ENCODE results near the gene SUMF1.
A peak's percentile ranks its signal among the peaks of the same experiment; 100 is the strongest.
"Not testable (repeated sequence)": the region's sequence is repeated elsewhere in the genome, so short reads cannot be mapped to it uniquely, and the experiment has no call there.

The SUMF1 gene

DNA sequence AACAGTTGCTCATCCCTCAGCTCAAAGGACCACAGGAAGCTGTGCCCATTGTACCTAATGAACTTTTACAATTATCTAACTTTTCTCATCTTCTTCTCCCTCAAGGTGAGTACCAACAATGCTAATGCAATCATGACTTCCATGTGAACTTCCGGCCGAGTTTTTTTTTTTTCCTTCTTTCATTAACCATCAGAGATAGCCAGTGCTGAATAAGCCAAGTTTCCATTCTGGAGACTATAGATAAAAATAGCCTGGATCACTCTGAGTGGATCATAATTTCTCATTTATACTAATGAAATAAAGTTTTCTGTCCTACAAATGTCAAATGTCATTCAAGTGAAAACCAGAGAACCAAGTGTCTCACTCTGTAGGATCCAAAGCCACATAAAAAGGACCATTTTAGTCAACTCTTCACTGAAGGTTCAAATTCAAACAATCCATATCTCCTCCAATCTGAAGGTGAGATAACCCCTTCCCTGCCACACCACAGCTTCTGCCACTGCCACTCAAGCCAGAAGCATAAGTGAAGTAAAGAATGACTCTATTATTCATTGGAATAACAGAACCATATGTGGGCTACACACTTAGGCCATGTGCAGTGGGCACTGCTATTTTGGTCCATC lies 5.5 kb downstream of the SUMF1 start:
- no peak for DNase-seq (ENCODE audit: low spot score)

DNA sequence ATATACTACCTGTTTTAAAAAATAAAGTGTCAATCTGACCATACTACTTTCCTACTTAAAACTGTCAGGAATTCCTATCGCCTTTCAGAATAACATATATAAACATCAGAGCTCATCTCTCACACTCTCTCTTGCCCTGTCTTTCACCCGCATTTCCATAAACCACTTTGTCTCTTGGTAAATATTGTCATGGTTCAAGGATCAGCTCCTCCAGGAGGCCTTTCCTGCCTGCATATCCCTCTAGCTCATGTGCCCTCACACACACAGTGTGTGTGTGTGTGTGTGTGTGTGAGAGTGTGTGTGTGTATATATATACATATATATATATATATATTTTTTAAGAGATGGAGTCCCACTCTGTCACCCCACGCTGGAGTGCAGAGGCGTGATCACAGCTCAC lies 6.7 kb downstream of the SUMF1 start:
- DNase-seq (ENCODE audit: low spot score): no peak

DNA sequence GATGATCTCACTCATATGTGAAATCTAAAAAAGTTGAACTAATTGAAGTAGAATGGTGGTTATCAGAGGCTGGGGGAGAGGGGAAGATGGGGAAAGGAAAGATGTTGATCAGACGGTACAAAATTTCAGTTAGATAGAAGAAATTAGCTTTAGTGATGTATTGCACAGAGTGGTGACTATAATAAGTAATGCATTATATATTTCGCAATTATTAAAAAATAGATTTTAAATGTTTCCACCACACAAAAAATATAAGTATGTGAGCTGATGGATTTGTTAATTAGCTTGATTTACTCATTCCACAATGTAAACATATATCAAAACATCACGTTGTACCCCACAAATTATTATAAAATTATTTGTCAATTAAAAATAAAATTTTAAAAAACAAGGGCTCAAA lies 8.1 kb downstream of the SUMF1 start:
- DNase-seq (ENCODE audit: low spot score): no peak

DNA sequence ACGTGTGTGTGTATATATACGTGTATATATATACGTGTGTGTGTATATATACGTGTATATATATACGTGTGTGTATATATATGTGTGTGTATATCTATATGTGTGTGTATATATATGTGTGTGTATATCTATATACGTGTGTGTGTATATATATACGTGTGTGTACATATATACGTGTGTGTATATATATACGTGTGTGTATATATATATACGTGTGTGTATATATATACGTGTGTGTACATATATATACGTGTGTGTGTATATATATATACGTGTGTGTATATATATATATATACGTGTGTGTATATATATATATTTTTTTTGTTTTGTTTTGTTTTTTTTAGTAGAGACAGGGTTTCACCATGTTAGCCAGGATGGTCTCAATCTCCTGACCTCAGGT lies 10.3 kb downstream of the SUMF1 start:
- not testable (repeated sequence) for DNase-seq (ENCODE audit: low spot score)

DNA sequence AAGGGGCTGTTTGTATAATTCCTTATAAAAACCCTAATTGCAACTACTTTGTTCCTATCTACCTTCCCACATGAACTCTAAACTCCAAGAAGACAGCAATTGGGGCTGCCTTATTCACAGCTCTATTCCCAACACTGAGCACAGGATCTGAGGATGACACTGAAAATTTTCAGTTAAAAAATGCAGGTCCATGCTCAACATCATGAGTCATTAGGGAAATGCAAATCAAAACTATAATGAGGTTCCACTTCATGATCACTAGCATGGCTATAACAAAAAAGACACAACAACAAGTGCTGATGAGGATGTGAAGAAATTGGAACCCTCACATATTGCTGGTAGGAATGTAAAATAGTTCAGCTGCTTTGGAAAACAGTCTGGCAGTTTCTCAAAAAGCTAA lies 12.9 kb downstream of the SUMF1 start:
- DNase-seq (ENCODE audit: low spot score): no peak

DNA sequence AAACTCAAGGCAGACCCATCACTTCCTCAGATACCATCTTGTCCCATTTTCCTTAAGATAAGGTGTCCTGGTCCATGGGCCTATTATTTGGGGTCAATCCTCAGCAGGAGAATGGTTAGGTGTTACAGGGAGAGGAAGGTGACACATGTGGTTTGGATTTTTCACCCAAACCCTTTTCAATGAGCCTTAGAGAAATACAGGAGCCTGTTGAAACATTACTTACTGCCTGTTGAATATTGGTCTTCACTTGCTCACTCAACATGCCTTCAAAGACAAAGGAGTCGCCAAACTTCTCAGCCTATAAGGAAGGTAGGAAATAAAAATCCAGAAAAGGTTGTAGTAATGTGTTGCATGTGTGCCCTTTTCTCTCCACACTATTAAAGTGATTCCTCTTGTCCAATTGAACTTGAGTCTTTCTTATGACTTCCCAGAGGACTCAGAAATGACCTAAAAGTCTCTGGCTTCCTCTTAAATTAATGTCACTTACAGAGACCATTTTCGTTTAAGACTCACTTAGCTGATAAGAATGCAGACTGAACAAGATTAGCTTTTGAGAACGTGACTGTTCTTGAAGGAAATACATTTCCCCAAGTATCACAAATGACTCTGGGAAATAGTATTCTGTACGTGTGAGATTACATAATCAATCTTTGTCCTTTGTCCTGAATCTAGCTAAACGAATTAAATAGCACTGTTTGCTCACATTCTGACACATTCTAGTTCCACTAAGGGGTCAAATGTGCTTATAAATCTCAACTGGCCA lies 17.8 kb downstream of the SUMF1 start:
- DNase-seq (ENCODE audit: low spot score): no peak

DNA sequence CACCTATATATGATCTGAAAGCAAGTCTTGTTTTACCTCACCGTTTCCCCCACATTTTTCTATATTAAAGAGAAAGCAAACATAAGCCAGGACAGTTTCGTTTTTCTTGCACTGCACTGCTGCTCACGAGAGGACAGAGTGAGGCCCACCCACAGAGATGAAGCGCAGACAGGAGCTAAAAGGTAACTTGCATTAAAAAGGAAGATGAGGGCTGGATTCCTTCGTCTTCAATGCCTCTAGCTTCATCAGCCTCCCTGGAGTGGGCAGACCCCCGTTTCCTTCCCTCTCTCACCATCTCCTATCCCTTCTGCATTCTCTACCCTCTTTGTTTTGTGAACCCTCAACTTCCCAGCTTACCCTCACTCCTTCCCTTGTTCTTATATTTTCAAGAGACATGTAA lies 18.9 kb downstream of the SUMF1 start:
- no peak for DNase-seq (ENCODE audit: low spot score)

DNA sequence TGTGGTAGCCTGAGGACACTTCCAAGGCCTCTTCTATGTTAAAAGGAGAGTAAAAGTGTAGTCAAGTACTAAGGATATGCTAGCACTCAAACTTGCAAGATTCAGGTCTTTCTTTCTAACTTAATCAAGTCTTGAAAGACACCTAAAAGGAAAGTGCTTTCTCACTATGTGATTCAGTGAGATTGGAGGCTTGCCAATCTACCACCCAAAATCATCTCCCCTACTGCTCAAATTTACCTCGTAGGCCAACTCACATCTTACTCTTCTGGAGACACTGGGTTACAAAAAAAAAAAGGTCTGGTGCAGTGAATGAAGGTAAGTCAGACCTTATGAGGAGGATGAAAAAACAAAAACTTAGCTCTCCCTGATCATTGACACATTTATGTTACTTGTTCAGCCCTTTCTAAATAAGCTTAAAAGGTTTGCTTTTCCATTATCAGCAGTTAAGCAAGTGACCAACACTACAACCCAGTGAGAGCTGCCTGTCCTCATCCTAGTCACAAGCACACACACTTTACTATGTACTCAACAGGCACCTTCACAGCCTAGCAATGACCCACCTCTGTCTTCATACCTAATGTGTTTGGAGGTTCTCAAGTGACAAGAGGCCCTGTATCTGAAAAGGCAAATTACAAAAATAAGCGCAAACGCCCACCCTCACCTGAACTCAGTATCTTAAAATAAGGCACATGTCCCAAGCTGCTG lies 19.6 kb downstream of the SUMF1 start:
- no peak for DNase-seq (ENCODE audit: low spot score)

DNA sequence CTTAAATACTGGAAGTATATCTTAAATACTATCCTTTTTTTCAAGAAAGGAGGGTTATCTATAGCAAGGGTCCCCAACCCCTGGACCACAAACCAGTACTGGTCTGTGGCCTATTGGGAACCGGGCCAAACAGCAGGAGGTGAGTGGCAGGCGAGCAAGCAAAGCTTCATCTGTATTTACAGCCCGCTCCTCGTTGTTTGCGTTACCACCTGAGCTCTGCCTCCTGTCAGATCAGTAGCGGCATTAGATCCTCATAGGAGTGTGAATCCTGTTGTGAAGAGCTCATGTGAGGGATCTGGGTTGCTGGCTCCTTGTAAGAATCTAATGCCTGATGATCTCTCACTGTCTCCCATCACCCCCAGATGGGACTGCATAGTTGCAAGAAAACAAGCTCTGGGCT lies 26.1 kb downstream of the SUMF1 start:
- no peak for DNase-seq (ENCODE audit: low spot score)

DNA sequence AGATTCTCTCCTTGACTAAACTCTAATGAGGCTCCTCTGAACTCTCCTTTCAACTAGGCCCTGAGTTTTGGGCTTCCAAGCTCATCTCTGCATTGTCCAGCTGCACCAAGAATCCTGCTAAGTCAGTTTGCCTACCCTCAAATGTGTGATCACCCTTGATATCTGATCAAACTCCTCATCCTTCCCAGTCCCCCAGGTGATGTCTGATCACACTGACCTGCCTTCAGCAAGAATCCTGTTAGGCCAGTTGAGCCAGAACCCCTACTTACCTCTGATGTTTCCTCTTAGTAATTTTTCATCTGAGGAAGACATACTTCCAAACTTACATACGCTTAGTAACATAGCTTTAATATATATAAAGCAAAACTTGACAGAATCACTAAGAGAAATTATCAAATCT lies 28.8 kb downstream of the SUMF1 start:
- DNase-seq (ENCODE audit: low spot score): no peak

DNA sequence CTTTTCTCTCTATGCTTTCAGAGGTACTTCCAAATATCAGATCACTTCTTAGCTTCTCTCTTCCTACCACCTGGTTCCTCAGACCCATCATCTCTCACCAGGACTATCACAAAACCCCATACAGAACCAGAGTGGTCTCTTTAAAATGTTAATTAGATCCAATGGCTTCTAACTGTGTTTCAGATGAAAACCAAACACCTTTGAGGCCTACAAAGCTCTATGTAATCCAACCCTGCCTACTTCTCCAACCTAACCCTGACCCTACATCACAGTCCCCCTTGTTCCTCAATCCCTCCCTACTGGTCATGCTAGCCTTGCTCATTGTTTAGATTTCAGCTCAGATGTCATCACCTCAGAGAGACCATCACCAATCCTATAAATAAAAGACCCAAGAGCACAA lies 34.8 kb downstream of the SUMF1 start:
- no peak for DNase-seq (ENCODE audit: low spot score)

DNA sequence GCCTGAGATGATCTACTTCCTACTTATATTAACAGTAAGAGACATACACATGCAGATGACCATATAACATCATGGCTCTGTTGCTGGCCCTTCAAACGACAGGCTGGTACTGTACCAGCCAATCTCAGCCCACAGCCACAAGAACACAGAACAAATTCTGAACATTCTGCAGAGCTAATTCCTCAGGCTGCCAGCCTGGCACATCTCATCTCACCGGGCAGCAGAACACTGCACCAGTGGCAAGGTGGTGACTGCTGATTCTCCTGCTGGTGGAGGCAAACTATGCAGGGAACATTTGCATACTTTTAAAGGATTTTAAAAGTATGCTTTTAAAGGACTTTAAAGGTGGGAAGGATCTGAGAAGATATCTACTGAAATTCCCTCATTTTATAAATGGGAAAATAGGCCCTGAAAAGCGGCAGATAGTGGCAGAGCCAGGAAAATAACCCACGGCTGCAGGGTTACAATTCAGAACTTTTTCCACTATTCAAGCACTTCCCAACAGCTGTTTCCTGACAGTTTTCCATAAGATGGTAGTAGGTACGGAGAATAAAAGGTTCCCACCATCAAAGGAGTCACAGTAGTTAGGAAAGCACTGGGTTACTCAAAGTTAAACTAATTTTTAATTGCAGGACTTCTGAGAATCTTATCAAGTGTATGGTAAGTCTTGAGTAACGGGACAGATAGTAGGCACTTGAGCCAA lies 37.3 kb downstream of the SUMF1 start:
- DNase-seq (ENCODE audit: low spot score): no peak

DNA sequence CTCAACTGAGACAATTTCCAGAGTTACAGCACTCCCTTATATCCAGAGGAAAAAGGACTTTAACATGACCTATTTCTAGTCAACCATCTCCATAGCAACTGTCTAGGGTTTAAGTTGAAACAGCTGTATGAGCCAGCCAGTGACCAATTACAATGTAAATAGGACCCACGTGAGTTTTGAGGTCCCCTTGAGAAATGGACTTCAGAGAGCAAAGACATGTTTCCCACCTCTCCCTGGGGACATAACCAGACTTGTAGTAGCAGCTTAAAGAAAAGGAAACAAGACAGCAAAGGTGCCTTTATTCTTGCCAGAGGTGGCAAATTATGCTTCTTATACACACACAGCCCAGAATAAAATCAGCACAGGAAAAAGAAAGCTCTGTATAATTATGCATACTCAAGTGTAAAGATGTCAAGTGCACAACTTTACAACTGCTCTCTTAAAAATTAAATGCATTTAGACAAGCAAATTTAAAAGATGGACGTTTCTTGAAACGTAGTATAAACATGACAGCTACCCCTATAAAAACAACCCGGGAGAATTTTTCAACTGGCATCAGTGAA lies 40.2 kb downstream of the SUMF1 start:
- no peak for DNase-seq (ENCODE audit: low spot score)

DNA sequence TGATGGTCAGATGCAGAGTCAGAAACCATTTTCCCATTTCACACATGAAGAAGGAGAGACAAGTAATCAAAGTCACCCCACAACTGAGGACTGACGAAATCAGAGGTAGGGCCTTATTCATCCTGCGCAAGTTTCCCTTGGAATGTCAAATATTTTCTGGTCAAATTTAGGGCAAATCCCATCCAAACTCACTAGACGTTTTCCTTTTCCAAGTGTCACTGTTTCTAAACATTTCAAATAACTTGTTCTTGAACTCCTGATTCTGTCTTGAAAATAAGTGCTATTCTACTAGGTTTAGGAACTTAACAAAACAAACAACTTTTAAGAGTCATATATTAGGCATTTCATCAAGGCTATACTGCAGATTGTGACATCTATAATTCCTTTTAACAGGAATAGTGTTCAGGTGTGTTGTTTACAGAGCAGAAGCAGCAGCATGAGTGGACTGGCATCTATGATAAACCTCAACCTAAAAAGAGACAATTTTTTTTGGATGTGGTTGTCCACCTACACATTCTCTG lies 40.7 kb downstream of the SUMF1 start:
- no peak for DNase-seq (ENCODE audit: low spot score)

DNA sequence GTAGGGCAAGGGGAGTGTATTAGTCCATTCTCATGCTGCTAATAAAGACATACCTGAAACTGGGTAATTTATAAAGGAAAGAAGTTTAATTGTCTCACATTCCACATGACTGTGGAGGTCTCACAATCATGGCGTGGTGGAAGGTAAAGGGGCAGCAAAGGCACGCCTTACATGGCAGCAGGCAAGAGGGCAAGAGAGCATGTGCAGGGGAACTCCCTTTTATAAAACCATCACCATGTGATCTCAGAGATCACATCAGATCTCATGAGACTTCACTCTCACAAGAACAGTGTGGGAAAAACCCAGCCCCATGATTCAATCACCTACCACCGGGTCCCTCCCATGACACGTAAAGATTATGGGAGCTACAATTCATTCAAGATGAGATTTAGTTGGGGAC lies 41.4 kb downstream of the SUMF1 start:
- DNase-seq (ENCODE audit: low spot score): no peak

DNA sequence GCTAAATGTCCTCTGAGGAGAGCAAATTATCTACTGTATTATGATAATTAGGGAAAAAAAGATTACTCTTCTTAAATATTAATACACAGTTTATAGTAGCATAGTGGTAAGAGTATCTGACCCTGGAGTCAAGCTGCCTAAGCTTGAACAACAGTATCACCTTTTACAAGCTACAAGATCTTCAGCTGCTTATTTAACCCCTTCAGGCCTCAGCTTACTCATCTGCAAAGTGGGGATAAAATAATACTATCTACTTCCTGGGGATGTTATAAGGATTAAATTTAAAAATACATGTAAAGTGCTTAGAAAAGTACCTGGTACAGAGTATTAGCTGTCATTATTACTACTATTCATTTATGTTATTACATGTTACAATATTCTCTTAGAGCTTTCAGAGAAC lies 42.0 kb downstream of the SUMF1 start:
- no peak for DNase-seq (ENCODE audit: low spot score)

DNA sequence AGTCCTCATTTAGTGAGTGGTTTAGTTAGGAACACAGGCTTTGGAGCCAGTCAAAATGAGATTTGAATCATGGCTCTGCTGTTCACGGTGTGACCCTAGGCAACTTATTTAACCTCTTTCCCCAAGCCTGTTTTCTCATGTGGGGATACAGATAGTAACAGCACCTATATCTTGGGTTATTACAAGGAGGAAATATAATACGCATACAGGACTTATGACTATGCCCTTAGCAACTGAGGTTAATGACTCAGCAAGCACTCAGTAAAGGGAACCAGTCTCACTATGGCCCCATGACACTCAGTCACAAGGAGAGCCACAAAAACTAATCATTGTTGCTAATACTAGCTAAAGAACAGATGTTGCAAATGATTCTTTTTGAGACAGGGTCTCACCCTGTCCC lies 45.9 kb downstream of the SUMF1 start:
- DNase-seq (ENCODE audit: low spot score): peak; percentile 87

DNA sequence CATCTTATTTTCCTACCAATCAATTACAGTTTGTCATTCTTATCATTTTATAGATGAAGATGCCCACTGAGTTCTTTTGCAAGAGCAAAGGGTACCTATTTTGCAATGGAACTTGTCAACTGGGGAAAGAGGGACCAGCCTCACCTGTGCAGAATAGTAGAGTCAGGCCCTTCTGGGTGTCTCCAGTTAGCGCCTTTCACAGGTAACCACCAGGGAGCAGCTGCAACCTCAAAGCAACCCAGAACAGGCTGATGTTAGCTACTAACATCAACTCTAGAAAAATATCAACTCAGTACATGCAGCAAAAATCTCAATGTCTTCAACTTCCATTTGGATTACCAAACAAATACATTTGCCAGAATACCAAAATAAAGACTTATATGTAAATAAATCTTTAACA lies 47.1 kb downstream of the SUMF1 start:
- DNase-seq (ENCODE audit: low spot score): no peak

DNA sequence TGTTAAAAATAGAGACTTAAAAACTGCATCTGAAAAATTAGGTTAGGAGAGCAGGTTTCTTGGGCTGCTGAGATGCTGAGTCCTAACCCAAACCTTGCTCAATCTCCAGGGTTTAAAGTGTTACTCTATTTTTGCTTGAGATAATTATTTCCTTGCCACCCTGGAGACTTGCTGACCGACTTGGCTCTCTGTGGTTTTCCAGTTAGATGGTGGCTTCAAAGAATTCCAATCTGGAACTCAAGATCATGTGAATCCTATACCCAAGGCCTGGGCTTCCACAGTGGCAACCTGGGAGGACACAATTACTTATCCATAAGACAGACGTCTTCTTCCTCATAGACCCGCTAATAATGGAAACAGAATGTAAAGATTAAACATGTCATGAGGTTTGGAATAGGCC lies 47.7 kb downstream of the SUMF1 start:
- DNase-seq (ENCODE audit: low spot score): no peak

DNA sequence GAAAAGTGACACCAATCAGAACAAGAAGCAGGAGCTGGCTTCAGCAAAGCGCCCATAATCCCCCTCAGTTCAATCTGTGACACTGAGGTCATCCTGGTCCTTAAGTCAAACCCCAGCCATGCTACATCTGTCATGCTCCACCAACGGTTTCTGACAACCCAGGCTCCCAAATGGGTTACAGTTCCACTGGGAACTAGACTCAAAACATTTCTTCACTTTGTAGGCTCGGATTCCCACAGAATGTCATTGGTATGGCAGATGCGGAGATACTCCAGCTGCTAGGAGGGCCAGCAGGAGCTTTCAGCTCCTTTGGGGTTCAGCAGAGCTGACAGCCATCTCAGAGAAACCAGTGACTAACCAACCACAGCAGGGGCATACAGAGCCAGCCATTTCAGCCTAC lies 48.9 kb downstream of the SUMF1 start:
- DNase-seq (ENCODE audit: low spot score): no peak

DNA sequence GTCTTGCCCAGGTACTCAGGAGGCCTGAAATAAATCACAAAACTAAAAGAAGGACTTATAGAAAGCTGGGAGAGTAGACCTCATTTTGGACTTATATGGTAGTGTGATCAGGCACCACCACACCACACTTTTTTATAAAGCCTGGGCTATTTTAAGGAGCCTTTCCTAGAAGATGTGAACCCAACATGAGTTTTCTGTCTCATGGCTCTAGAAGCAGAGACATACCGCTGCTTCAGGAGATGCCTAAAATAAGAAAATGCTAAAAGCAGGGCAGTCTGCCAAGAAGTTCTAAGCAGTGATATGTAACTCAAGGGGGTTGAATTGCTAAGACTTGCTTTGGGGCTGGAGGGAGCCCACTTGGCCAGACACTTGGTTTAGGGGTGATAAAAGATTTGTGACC lies 49.6 kb downstream of the SUMF1 start:
- DNase-seq (ENCODE audit: low spot score): peak; percentile 11

DNA sequence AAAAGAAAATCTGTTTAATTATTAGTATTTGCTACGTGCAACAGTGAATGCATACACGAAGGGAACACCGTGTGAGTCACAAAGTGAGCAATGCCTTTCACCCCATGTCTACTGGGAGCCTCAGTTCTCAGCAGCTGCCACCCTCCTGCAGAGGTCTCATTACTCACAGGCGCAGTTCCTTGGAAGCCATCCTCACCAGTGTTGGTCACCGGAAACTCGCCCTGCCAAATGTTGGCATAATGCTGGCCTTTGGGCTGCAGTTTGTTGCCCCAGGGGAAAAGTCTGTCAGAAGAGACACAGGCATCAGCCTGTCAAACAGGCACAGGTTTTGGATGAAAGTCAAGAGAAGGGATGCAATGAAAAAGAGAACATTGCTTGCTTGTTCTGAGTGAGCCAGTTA lies 50.1 kb downstream of the SUMF1 start:
- peak; percentile 91 for DNase-seq (ENCODE audit: low spot score)
